ENCODE results near the gene ARPC5L. TPM values are rescaled to one million over a fixed set of nuclear protein-coding genes. Genes with fewer than 3 reads are reported as not detected.

The ARPC5L gene
- total RNA-seq, 2 donors from 2014 or later, result 50.0 to 61.5 TPM

GRCh38 chr9:124815601-124816000 lies 46.3 kb upstream of the ARPC5L start:
- no peaks in the 10 kb centered on the region for H3K27me3 ChIP-seq
- intact Hi-C loops (cut with DNase I), result no loop called here
- H3K36me3 ChIP-seq, result no peaks in the 10 kb centered on the region
- H3K4me3 ChIP-seq, result no peak overlapping the region
- no peak overlapping the region for H3K27ac ChIP-seq
- H3K4me1 ChIP-seq, result no peaks in the 10 kb centered on the region
- TF ChIP-seq CTCF (IDR thresholded peaks at IDR 0.05), result no peak
- H3K9me3 ChIP-seq, result no peaks in the 10 kb centered on the region
- no peak overlapping the region for H3K9ac ChIP-seq (ENCODE audit: low read depth in 2 of 2, low read length in 2 of 2)
- DNase-seq, result no peak

- H3K4me3 ChIP-seq, result no peak overlapping the region
- H3K4me1 ChIP-seq, result no peaks in the 10 kb centered on the region
- DNase-seq, result no peak
- no peaks in the 10 kb centered on the region for H3K9me3 ChIP-seq
- intact Hi-C loops (cut with DNase I), result no loop called here
- TF ChIP-seq CTCF (IDR thresholded peaks at IDR 0.05), result no peak
- no peak overlapping the region for H3K9ac ChIP-seq (ENCODE audit: low read depth in 2 of 2, low read length in 2 of 2)
- H3K27me3 ChIP-seq, result no peaks in the 10 kb centered on the region
- H3K27ac ChIP-seq, result no peak overlapping the region
- H3K36me3 ChIP-seq, result no peaks in the 10 kb centered on the region
Observed at GRCh38 chr9:124818431-124819281, 43.3 kb upstream of the ARPC5L start.

GRCh38 chr9:124820698-124821623 lies 41.0 kb upstream of the ARPC5L start:
- no peak overlapping the region for H3K9ac ChIP-seq (ENCODE audit: low read depth in 2 of 2, low read length in 2 of 2)
- H3K27me3 ChIP-seq, result no peaks in the 10 kb centered on the region
- intact Hi-C loops (cut with DNase I), result no loop called here
- H3K4me3 ChIP-seq, result no peak overlapping the region
- no peak overlapping the region for H3K27ac ChIP-seq
- no peaks in the 10 kb centered on the region for H3K36me3 ChIP-seq
- DNase-seq, result no peak
- no peaks in the 10 kb centered on the region for H3K9me3 ChIP-seq
- no peak for TF ChIP-seq CTCF (IDR thresholded peaks at IDR 0.05)
- H3K4me1 ChIP-seq, result no peaks in the 10 kb centered on the region

DNA sequence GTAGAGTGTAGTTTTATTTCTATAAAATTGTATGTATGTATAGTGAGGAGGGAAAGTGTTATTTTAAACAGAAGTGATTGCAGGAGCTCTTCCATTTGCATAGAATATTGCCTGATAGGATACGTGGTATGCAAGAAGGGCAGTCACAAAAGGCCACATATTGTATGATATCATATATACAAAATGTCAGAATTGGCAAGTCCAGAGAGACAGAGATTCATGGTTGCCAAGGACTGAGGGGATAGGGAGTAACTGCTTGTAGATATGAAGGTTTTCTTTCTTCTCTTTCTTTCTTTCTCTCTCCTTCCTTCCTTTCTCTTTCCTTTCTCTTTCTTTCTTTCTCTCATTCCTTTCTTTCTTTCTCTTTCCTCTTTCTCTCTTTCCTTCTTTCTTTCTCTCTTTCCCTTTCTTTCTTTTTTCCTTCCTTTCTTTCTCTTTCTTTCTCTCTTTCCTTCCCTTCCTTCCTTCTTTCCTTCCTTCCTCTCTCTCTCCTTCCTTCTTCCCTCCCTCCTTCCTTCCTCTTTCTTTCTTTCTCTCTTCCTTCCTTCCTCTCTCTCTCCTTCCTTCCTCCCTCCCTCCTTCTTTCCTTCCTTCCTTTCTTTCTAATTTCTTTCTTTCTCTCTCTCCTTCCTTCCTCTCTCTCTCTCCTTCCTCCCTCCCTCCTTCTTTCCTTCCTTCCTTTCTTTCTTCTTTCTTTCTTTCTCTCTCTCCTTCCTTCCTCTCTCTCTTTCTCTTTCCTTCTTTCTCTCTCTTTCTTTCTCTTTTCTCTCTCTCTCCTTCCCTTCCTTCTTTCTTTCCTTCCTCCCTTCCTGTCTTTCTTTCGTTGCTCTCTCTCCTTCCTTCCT lies 33.2 kb upstream of the ARPC5L start:
- DNase-seq, result no peak
- H3K27me3 ChIP-seq, result no peaks in the 10 kb centered on the region
- no peak overlapping the region for H3K9ac ChIP-seq (ENCODE audit: low read depth in 2 of 2, low read length in 2 of 2)
- no peaks in the 10 kb centered on the region for H3K4me1 ChIP-seq
- no peaks in the 10 kb centered on the region for H3K36me3 ChIP-seq
- no peaks in the 10 kb centered on the region for H3K9me3 ChIP-seq
- no peak overlapping the region for H3K4me3 ChIP-seq
- H3K27ac ChIP-seq, result no peak overlapping the region
- no peak for TF ChIP-seq CTCF (IDR thresholded peaks at IDR 0.05)
- intact Hi-C loops (cut with DNase I), result no loop called here

DNA sequence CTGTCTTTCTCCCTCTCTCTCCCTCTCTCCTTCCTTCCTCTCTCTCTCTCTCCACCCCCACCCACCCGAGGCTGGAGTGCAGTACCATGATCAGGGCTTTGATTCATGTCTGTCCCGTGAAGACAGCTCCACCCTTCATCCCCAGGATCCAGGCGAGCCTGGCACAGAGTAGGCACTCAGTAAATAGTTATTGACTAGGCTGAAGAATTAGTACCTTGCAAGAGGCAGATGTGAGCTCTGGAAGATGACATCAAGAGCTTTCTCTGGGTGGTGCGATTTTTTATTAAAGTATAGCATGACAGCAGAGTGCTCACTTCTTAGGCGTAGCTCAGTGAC lies 32.6 kb upstream of the ARPC5L start:
- DNase-seq, result no peak
- intact Hi-C loops (cut with DNase I), result no loop called here
- Histone ChIP-seq H3K27ac (no peak overlapping the region), H3K9ac (ENCODE audit: low read depth in 2 of 2, low read length in 2 of 2) (no peak overlapping the region), H3K27me3 (no peaks in the 10 kb centered on the region), H3K9me3 (no peaks in the 10 kb centered on the region), H3K4me1 (no peaks in the 10 kb centered on the region), H3K36me3 (no peaks in the 10 kb centered on the region), H3K4me3 (no peak overlapping the region)
- TF ChIP-seq CTCF (IDR thresholded peaks at IDR 0.05), result no peak
